ENCODE measurements around the gene ABHD17C.

ABHD17C gene

DNA sequence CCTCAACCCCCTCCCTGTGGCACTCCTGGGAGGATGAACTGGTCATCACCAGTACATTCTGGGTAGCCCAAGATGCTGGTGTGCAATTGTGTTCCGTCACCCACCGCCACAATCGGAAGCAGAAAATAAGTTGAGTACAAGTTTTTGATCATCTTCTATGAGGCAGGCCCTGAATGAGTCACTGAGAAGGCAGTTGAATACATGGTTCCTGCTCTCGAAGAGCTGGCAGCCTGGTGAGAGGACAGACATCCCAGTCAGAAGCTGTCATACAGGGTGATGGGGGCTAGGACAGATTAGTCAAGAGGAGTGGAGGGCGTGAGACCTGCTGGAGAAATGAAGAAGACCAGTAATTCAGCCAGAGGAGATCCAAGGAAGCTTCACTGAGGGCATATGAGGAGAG lies 90.2 kb downstream of the ABHD17C start:
- Histone ChIP-seq H3K27me3 (peaks cover 14 to 28% (median 24%) of the 10 kb centered on the region in 11 experiments), H3K36me3 (no peaks in the 10 kb centered on the region), H3K4me3 (no peak overlapping the region), H4K20me1 (peaks cover 0 to 2% (median 0%) of the 10 kb centered on the region in 11 experiments; a peak in 3 of 22 replicates), H3K27ac (no peak overlapping the region), H3K4me1 (peaks cover 6 to 38% (median 14%) of the 10 kb centered on the region in 10 experiments; a peak in 19 of 20 replicates), H3K9me3 (replicated peaks in 1 of 11) (no peaks in the 10 kb centered on the region), H3K4me2 (no peak overlapping the region), H3K9ac (no peak overlapping the region)
- no peak for TF ChIP-seq Cebpa-rat (IDR thresholded peaks at IDR 0.05)

DNA sequence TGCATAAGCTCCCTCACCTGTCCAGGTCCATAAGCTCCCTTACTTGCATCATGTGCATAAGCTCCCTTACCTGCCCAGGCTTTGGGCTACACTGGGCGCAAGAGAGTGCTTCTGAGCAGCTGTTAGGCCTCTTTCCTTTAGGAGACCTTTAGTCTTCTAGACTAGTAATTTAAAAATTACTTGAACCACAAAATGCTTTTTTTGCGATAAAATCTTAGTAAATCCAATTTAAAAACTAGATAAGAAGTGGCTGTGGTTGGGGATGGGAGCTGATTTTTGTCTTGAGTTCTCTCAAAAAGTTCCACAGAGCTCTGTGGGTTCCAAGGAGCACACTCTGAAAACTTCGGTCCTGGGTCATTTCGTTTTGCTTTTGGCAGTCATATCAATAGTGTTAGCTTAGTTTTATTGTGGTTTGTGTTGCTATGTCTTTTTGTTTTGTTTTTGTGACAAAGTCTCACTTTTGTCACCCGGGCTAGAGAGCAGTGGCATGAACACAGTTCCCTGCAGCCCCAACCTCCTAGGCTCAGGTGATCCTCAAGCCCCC lies 90.8 kb downstream of the ABHD17C start:
- H3K4me2 ChIP-seq, result no peak overlapping the region
- H3K9ac ChIP-seq, result no peak overlapping the region
- H3K4me1 ChIP-seq, result peaks cover under 1 to 39% (median 10%) of the 10 kb centered on the region in 10 experiments; a peak in 11 of 20 replicates
- H3K9me3 ChIP-seq (replicated peaks in 1 of 11), result no peaks in the 10 kb centered on the region
- no peak for TF ChIP-seq Cebpa-rat (IDR thresholded peaks at IDR 0.05)
- no peaks in the 10 kb centered on the region for H4K20me1 ChIP-seq
- H3K4me3 ChIP-seq, result no peak overlapping the region
- H3K27ac ChIP-seq, result no peak overlapping the region
- no peaks in the 10 kb centered on the region for H3K36me3 ChIP-seq
- H3K27me3 ChIP-seq, result peaks cover 9 to 22% (median 18%) of the 10 kb centered on the region in 11 experiments

DNA sequence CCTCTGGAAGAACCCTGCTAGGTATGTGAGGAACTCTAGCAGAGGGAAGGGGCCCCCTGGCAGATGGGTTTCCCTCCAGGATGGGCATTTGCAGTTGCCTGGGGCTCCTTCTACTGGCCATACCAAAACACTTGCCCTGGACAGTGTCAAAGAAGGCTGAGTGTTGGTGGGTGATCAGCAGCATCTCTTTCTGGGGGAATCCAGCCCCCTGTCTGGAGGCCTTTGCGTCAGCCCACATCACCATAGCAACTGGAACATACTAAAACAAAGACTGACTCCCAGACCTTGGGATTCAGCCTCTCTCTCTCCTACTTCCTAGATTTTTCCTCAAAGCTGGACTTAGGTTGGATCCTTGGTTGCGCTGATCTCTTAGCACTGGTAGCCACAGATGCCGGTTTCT lies 92.2 kb downstream of the ABHD17C start:
- H4K20me1 ChIP-seq, result no peaks in the 10 kb centered on the region
- no peak overlapping the region for H3K9ac ChIP-seq
- H3K9me3 ChIP-seq (replicated peaks in 1 of 11), result no peaks in the 10 kb centered on the region
- H3K27ac ChIP-seq, result 0 out of 22 replicates have a peak overlapping the region, but pooled peaks of 1 of the 11 experiments have one; percentile 3
- peaks cover 0 to 39% (median 10%) of the 10 kb centered on the region in 10 experiments; a peak in 9 of 20 replicates for H3K4me1 ChIP-seq
- no peak overlapping the region for H3K4me3 ChIP-seq
- H3K27me3 ChIP-seq, result peaks cover 0 to 8% (median 4%) of the 10 kb centered on the region in 11 experiments; a peak in 16 of 22 replicates
- H3K4me2 ChIP-seq, result peak overlapping the region in 2 of 11 experiments; percentile 42 to 59; a peak in 4 of 22 replicates
- no peaks in the 10 kb centered on the region for H3K36me3 ChIP-seq
- TF ChIP-seq Cebpa-rat (IDR thresholded peaks at IDR 0.05), result no peak

DNA sequence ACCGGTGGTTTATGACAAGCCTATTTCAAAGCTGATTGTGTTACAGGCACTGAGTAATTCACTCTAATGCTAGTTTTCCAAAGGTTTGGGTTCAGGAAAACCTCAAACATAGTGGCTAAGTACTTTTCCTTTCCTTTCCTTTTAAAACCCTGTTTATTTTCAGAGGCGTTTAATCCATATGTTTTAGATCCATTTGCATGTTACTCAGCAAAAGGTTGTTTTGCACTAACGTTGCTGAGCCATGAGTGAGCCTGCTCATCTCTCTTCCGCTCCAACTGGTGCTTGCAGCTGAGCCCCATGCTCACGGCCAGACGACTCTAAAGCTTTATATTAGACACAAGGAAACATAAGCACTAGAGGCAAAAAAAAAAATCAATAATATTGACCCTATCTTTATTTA lies 93.4 kb downstream of the ABHD17C start:
- H3K4me3 ChIP-seq, result no peak overlapping the region
- no peak overlapping the region for H3K9ac ChIP-seq
- H3K4me2 ChIP-seq, result peak overlapping the region in 3 of 11 experiments; percentile 42 to 59 (median 43); a peak in 5 of 22 replicates
- H3K9me3 ChIP-seq (replicated peaks in 1 of 11), result no peaks in the 10 kb centered on the region
- no peaks in the 10 kb centered on the region for H4K20me1 ChIP-seq
- peak overlapping the region in 1 of 11 experiments; percentile 15; a peak in 2 of 22 replicates for H3K27ac ChIP-seq
- H3K27me3 ChIP-seq, result no peaks in the 10 kb centered on the region; a peak in 1 of 22 replicates
- H3K36me3 ChIP-seq, result no peaks in the 10 kb centered on the region
- H3K4me1 ChIP-seq, result peaks cover 0 to 39% (median 10%) of the 10 kb centered on the region in 10 experiments; a peak in 9 of 20 replicates
- no peak for TF ChIP-seq Cebpa-rat (IDR thresholded peaks at IDR 0.05)

DNA sequence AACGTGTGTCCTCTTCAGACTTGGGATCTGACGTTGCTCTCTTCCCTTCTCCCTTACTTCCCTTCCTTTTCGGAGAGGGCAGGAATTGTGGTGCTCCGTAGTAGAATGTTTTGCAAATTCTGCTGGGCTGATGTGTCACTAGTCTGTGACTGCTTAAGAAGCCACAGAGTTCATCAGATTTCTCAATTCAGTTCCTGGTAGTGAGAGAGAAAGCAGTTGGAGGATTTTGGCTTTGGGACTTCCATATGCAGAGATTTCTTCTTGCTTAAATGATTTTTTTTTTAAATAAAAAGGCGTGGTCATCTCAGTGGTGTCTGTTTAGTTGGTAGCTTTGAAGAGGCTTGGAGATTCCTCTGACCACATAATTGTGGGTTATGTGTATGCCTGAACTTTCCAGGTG lies 94.2 kb downstream of the ABHD17C start:
- H3K27me3 ChIP-seq, result no peaks in the 10 kb centered on the region
- no peaks in the 10 kb centered on the region for H3K9me3 ChIP-seq (replicated peaks in 1 of 11)
- peaks cover 0 to 39% (median 10%) of the 10 kb centered on the region in 10 experiments; a peak in 9 of 20 replicates for H3K4me1 ChIP-seq
- no peak for TF ChIP-seq Cebpa-rat (IDR thresholded peaks at IDR 0.05)
- no peak overlapping the region for H3K4me3 ChIP-seq
- H3K4me2 ChIP-seq, result peak overlapping the region in 6 of 11 experiments; percentile 1 to 43 (median 22); a peak in 7 of 22 replicates
- peak overlapping the region in 1 of 11 experiments; percentile 15; a peak in 2 of 22 replicates for H3K27ac ChIP-seq
- no peaks in the 10 kb centered on the region for H4K20me1 ChIP-seq
- no peaks in the 10 kb centered on the region for H3K36me3 ChIP-seq
- H3K9ac ChIP-seq, result no peak overlapping the region

DNA sequence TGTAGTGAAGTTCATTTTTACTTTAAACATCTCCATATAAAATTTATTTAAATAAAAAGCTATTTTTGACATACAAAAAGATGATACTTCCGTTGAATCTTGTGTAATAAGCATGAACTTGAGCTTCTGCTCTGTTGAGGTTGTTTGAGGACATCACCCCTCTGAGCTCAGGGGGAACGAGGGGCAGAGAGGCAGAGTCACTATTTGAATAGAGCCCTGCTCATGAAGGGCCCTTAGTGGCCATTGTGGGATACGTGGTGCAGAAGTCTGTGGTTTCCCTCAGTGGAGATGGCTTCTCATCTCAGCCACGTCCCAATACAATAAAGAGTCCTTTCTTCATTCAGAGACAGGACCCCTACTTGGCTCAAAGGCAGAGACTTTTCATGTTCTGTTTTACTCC lies 94.7 kb downstream of the ABHD17C start:
- Histone ChIP-seq H3K36me3 (no peaks in the 10 kb centered on the region), H4K20me1 (no peaks in the 10 kb centered on the region), H3K4me1 (peaks cover 0 to 39% (median 10%) of the 10 kb centered on the region in 10 experiments; a peak in 9 of 20 replicates), H3K4me3 (no peak overlapping the region), H3K4me2 (peak overlapping the region in 10 of 11 experiments; percentile 3 to 43 (median 18); a peak in 9 of 22 replicates), H3K9ac (no peak overlapping the region), H3K9me3 (replicated peaks in 1 of 11) (no peaks in the 10 kb centered on the region), H3K27ac (peak overlapping the region in 1 of 11 experiments; percentile 15; a peak in 1 of 22 replicates), H3K27me3 (no peaks in the 10 kb centered on the region)
- no peak for TF ChIP-seq Cebpa-rat (IDR thresholded peaks at IDR 0.05)

DNA sequence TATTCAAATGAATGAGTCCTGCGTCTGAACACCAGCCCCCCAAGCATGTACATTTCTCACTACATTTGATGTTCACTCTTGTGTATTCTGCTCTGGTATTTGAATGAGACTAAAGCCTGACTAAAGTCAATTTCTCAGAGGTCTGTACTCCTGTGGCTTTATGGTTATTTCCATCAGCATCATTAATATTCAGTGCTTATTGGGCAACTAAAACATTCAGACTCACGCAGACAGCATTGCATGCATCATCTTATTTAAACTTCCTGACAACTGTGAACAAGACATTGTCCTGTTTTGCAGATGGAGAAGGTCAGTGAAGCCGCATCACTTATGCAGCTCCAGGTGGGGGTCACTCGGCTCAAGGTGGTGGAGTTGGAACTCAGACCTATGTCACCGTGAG lies 95.1 kb downstream of the ABHD17C start:
- Histone ChIP-seq H3K27ac (no peak overlapping the region), H4K20me1 (no peaks in the 10 kb centered on the region), H3K9me3 (replicated peaks in 1 of 11) (no peaks in the 10 kb centered on the region), H3K27me3 (no peaks in the 10 kb centered on the region), H3K4me3 (no peak overlapping the region), H3K4me2 (peak overlapping the region in 9 of 11 experiments; percentile 3 to 43 (median 24); a peak in 8 of 22 replicates), H3K4me1 (peaks cover 0 to 39% (median 10%) of the 10 kb centered on the region in 10 experiments; a peak in 9 of 20 replicates), H3K9ac (no peak overlapping the region), H3K36me3 (no peaks in the 10 kb centered on the region)
- TF ChIP-seq Cebpa-rat (IDR thresholded peaks at IDR 0.05), result no peak

DNA sequence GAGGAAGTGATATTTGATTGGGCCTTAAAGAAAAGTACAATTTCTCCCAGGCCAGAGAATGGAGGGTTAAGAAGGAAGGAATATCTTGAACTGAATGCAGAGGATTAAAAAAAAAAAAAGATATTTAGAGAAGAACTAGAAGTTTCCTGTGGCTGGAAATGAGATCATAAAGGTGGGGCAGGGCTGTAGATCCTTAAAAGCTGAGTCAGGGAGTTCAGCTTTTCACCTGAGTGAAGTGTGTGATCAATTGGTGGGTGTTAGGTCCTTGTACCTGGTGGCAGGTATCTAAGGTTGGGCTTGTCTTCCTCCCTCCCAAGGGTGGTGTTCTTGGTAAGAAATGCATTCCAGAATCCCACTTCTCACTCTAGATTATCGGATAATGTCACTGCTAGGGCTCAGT lies 95.9 kb downstream of the ABHD17C start:
- H3K9ac ChIP-seq, result no peak overlapping the region
- TF ChIP-seq Cebpa-rat (IDR thresholded peaks at IDR 0.05), result no peak
- no peaks in the 10 kb centered on the region for H4K20me1 ChIP-seq
- H3K36me3 ChIP-seq, result no peaks in the 10 kb centered on the region
- no peaks in the 10 kb centered on the region for H3K27me3 ChIP-seq
- peaks cover 0 to 39% (median 10%) of the 10 kb centered on the region in 10 experiments; a peak in 9 of 20 replicates for H3K4me1 ChIP-seq
- H3K27ac ChIP-seq, result no peak overlapping the region
- H3K4me2 ChIP-seq, result 0 out of 22 replicates have a peak overlapping the region, but pooled peaks of 1 of the 11 experiments have one; percentile 42
- H3K4me3 ChIP-seq, result no peak overlapping the region
- H3K9me3 ChIP-seq (replicated peaks in 1 of 11), result no peaks in the 10 kb centered on the region

DNA sequence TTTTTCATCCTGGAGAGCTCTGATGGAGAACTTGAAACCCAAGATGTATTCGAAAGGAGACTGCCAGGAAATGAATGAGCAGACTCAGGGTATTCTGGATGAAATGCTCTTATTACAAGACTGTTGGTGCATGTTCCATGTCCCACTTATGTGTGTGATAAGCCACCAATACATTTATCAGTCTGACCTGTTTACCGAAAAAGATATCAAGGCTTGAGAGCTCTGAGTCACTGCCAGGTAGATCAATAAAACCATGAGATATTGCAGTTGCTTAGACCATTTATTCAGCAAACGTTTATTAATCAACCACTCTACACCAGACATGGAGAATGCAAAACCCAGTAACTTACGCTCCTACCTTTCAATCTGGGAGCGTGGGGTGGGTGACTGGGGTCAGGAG lies 101.3 kb downstream of the ABHD17C start:
- H3K27ac ChIP-seq, result no peak overlapping the region

More for the DNA sequence above, 101.3 kb downstream of the ABHD17C start:
- no peak overlapping the region for H3K4me2 ChIP-seq
- no peak overlapping the region for H3K9ac ChIP-seq
- H4K20me1 ChIP-seq, result no peaks in the 10 kb centered on the region
- no peaks in the 10 kb centered on the region; a peak in 1 of 22 replicates for H3K9me3 ChIP-seq (replicated peaks in 1 of 11)
- no peaks in the 10 kb centered on the region for H3K36me3 ChIP-seq
- H3K4me1 ChIP-seq, result no peaks in the 10 kb centered on the region
- no peak overlapping the region for H3K4me3 ChIP-seq
- H3K27me3 ChIP-seq, result no peaks in the 10 kb centered on the region
- no peak for TF ChIP-seq Cebpa-rat (IDR thresholded peaks at IDR 0.05)

Measured in BLaER1 treated with 17β-estradiol and CSF1 and Interleukin-3, amounts not matched to agents 10 nM and 100 nM (cell line).